GM18519 (cell line): ENCODE data around the gene GOPC.

Experiments used
- ATAC-seq: cut with Tn5 transposase; IDR thresholded peaks from one replicate; pipeline ENCODE4 v1.9.1; 2021; ENCODE audit warnings: mild to moderate bottlenecking, moderate library complexity; ENCODE audit not compliant: unreplicated experiment, low FRiP score

Gene GOPC

DNA sequence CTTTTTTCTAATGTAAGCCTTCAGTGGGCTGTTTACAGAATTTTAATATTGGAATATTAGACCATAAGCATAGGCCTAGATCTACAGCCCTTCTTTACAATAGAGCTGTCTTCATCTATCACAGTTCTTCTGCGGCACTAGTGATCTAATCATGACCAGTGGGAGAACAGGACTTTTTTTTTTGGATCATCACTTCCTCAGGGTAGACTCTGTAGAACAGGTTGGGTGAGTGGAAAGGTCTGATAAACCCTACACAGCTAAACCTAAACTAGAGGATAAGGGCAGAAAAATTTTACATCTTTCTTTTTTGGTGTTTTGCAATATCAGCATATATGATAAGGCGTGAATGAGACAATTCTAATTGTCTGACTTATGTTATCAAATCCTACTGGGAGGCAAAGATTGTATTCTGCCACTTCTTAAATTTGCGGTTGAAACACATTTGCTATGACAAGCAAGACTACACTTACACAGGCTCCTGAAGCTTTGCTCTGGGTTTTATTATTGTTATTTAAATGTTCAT lies 52.2 kb downstream of the GOPC start:
- no peak for ATAC-seq

DNA sequence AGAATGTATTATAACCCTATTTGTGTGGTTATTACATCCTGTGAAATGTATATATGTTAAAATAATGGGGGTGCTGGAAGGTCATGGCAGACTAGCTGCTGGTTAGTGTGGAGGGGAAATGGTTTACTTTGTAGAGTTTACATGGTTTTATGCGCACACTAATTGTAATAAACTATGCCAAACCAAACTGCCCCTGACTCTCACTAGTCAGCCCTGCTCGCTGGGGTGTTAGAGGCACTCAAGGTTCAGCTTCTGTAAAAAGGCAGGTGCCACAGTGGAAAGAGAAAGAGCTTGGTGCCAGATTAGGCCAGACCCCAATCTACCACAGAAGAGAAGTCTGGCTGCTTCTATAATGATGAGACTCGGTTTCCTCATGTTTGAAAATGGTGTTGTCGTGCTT lies 52.7 kb downstream of the GOPC start:
- no peak for ATAC-seq

DNA sequence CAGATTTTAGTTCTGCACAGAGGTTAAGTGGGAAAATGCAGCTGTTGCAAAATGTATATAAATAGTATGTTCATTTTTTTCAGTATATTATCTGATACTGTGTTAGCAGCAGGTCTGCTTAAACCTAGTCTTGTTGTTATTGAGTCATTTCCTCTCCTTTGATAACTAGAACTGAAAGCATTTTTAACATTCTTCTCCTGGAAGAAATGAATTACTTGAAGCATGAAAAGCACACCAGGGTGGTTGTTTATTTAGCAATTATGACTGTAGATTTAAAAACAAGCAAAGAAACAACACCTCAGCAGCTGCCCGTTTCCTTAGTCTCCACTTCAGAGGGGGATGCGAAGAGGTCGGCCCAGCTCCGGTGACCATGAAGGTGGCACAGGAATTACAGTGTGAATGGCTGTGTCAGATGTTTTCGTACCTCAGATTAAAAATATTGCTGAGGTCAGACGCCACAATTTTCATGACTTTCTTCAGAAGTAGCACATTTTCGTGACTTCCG lies 53.5 kb downstream of the GOPC start:
- ATAC-seq = no peak

DNA sequence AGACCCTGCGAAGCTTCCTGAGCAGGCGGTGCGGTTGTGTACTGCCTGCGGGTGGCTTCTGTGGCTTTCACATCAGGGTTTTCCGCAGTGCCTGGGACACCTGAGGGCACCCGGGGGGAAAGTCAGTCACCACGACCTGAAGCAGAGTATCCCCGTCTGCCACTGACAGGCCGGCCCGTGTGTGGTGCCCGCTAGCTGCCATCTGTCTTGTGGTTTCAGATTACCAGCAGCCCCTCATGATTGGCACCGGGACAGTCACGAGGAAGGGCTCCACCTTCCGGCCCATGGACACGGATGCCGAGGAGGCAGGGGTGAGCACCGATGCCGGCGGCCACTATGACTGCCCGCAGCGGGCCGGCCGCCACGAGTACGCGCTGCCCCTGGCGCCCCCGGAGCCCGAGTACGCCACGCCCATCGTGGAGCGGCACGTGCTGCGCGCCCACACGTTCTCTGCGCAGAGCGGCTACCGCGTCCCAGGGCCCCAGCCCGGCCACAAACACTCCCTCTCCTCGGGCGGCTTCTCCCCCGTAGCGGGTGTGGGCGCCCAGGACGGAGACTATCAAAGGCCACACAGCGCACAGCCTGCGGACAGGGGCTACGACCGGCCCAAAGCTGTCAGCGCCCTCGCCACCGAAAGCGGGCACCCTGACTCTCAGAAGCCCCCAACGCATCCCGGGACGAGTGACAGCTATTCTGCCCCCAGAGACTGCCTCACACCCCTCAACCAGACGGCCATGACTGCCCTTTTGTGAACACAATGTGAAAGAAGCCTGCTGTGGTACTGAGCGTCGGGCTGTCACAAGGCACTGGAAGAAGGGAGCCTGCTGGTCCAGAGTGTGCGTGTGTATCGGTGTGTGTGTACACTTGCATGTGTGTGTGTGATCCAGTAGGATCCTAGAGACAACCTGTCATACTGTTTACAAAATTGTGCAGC lies 54.4 kb downstream of the GOPC start:
- ATAC-seq = peak; percentile 36

DNA sequence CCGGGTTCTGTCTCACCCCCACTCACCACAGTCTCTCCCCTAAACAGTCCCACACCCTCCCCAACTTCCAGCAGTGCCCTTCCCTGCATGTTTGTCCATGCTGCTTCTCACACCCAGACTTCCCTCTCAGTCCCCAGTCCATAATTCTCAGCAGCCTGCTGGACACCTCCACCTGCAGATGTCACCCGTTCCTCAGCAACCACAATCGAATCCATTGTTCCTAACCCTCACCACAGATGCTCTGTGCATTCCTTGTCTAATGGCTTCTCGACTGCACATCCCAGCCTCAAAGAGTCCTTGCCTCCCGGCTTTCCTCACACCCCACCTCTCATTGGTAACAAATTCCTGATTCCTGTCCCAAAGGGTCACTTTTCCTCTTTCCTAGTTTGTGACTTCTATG lies 55.6 kb downstream of the GOPC start:
- ATAC-seq = no peak

DNA sequence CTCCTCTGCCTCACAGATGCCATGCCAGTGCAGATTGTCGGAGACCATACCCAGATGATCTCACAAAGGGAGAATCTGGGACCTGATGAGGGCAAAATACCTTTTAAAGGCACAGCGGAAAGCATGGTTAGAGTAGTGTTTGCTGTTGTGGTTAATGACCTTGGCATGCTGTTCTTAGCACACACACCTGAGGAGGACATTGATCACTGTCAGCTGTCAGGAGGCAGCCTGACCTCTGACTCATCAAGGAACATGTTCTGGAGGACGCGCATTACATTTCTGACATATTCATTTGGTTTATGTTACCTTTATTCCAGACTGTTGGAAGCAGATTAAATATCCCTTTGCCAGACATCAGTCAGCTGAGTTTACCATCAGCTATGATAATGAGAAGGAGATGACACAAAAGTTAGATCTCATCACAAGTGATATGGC lies 57.1 kb downstream of the GOPC start:
- ATAC-seq = no peak

DNA sequence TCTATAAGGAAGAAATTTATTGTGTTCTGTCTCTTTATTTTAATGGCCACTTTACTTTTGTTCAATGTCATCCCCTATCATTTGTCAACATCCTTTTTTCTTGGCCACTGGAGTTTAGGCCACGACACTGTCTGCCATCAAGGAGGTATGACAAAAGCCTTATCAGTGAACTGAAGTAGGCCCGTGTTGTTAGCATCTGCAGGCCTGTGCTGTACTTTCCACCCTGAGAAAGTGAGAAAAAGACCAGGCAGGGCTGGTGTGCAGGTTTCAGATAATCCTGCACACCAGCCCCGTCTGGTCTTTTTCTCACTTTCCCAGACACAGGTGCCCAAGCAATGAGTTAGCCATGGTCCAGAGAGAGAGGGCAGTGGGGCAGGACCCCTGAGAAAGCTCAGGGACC lies 57.6 kb downstream of the GOPC start:
- no peak for ATAC-seq

DNA sequence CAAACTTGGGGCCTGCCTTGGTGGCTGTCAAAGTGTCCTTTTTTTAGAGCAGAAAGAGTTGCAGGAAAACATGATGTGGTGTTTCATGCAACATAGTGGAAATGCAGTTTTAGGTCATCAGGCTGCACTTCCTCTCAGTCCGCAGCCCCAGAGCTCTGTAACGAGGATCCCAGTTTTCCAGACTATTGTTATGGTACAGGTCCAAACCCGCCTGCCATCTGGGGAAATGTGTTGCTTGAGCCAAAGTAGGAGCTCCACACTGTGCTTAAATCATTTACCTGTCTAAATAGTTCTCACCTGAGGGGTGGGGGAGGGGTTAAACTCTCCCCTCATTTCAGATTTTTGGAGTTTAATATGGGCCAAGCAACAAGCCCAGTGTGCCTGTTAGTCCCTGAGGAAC lies 59.8 kb downstream of the GOPC start:
- no peak for ATAC-seq

DNA sequence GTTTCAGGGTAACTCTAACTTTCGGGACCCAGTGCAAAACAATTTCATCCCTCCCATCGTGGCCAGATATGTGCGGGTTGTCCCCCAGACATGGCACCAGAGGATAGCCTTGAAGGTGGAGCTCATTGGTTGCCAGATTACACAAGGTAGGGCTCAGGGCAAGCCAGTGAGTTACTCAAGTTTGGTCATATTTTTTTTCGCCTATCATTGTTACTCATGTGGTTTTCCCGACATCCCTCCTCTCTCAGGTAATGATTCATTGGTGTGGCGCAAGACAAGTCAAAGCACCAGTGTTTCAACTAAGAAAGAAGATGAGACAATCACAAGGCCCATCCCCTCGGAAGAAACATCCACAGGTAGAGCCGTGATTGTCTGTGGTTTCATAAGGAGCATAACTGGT lies 61.6 kb downstream of the GOPC start:
- ATAC-seq = no peak

DNA sequence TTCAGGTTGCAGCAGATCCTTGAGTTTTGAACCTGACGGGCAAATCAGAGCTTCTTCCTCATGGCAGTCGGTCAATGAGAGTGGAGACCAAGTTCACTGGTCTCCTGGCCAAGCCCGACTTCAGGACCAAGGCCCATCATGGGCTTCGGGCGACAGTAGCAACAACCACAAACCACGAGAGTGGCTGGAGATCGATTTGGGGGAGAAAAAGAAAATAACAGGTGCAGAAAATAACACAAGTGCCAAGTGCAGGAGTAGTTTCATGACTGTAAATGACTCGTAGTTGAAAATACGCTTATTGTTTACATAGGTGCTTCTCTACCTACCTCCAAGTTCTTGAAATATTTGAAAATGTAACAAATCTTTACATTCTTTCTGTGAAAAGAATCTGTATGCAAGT lies 63.7 kb downstream of the GOPC start:
- no peak for ATAC-seq

DNA sequence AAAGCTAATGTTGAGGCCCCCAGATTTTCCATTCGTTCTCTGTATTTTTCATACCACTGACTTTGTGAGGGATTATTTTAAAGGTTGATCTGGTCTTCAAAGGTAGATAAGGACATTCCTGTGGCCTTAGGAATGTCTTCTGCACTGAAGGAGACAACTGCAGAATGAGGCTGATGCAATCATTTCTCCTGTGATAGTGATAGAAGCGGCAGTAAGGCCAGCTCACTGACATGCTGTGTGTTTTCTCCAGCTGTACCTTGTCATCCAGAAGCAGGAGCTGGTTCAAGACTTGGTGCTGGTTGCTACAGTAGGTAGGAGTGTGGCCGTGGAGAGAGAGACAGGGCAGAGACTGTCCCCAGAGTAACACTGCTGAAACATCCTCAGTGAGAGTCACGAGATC lies 66.0 kb downstream of the GOPC start:
- ATAC-seq = no peak

DNA sequence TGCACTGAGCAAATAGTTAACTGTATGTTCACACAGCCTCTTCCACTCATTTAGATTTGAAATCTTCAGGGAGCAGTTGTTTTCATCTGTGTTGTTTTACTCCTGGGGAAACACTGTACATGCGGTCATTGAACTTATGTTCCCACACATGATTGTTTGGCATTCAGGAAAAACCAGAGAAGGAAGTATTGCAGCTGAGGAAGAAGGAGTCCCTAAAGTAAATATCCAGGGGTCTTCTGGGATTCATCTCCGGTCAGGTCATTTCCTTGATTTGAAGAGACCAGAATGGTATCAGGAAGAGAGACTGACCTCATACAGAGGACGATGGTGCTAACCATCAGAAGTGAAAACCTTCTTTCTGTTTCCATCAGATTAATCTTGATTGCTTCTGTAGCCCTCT lies 67.3 kb downstream of the GOPC start:
- ATAC-seq = no peak

DNA sequence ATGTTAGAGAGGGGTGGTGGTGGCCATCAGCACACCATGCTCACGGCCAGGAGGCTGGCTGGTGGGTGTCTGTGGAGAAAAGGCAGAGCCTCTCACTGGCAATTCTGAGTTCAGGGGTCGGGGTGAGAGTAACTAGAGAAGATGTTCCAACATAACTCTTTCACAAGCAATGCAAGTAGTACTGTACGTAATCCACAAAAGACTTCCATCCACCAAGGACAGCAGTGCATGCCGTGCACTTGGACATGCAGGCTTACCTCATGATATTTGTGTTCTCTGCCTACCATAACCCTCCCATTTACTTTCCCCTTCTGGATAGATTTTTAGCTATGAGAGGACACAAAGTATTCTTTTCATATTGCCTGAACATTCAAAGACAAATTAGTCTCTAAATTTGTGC lies 68.5 kb downstream of the GOPC start:
- ATAC-seq = no peak

DNA sequence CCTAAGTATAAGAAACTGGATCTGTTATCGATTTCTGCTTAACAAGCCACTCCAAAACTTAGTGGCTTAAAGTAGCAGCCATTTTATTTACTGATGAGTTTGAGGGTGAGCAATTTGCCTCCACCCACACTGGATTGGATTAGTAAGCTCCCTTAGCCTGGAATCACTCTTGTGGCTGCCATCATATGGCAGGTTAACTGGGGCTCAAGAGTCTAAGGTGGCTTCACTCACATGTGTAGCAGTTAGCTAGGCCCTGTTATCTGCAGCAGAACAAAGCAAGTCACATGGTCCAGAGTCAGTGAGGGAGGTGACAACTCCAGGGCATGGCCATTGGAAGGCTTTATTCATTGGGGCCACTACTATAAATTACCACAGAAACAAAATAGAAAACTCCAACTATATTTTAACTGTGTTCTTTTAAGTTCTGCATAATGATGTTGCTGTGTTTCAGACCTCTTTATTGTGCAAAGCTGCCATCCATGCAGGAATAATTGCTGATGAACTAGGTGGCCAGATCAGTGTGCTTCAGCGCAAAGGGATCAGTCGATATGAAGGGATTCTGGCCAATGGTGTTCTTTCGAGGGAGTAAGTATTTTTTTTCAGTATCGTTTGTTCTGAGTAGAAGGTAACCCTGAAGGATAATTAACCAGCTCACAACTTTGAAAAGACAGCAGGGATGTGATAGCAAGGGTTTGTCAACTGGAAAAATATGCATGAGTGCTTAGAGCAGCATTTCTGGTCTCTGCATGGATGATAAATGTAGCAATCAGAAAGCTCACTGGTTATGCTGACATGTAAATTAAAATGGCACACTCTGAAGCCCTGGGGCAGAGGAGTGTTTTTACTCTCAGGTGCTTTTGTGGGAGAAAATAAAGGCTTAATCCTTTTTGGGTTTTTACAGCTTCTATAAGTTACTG lies 70.2 kb downstream of the GOPC start:
- no peak for ATAC-seq

DNA sequence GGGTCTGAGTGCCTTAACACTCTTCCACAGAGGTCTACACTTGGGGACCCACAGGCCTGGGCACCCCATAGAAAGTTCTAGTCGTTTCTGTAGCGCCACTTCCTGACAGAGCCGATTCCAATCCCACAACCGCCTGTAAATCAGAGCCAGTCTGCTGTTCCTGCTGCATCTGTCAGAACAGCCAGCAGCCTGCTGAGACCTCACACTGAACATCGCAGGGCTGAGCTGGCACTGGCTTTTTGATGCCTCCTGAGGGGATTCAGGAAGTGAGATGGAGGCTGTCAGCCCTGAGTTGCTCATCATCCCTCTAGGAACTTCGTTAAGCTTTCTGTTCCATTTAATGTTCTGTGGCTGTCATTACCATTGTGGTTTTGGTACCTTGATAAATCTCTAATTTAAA lies 71.0 kb downstream of the GOPC start:
- ATAC-seq = no peak

DNA sequence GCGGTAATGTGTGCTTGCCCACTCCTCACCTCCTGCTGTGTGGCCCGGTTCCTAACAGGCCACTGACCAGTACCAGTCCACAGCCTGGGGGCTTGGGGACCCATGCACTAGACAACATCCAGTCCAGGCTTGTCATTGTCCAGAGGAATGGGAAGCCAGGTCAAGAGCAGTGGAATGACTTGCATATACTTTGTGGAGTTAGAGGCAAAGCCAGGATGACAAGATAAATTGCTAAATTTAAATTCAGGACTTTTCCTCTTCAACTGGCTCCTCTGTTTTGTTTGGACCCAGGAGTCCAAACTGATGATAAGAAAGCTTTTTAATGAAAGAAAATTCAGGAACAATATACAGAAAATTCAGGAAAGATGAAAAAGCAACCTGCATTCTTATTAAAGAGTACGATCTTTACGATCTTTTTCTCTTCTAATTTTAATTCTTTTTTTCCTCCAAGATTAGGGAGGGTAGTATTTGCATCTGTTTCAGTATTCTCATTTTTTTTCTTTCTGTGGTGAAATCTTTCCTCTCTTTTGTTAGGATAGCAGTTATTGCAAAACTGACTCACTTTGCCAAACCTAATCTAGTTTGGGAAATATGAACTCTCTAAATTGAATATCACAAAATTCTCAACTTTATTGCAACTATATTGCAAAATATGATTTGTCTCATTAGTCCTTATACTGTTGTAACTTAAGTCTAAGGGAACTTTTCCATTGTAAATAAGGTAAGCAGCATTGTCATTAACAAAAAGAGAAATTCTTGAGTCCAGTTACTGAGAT lies 71.7 kb downstream of the GOPC start:
- ATAC-seq = no peak

DNA sequence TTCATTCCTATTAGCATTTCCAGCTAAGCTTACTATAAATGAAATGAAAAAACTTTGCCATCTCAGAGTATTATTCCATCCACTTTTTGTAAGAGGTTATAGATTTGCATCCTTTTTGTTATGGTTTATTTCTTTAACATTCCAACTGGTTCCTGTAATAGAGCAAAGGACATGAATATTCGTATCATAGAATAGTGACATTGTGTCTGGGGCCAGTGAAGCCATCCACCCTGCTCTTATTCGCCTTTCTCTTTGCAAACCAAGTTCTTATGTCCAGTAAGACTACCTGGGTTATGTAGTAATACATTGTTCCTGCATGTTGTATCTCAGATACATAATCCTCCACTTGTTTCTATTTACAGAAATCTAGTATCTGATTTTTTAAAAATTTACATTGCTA lies 76.7 kb downstream of the GOPC start:
- no peak for ATAC-seq

DNA sequence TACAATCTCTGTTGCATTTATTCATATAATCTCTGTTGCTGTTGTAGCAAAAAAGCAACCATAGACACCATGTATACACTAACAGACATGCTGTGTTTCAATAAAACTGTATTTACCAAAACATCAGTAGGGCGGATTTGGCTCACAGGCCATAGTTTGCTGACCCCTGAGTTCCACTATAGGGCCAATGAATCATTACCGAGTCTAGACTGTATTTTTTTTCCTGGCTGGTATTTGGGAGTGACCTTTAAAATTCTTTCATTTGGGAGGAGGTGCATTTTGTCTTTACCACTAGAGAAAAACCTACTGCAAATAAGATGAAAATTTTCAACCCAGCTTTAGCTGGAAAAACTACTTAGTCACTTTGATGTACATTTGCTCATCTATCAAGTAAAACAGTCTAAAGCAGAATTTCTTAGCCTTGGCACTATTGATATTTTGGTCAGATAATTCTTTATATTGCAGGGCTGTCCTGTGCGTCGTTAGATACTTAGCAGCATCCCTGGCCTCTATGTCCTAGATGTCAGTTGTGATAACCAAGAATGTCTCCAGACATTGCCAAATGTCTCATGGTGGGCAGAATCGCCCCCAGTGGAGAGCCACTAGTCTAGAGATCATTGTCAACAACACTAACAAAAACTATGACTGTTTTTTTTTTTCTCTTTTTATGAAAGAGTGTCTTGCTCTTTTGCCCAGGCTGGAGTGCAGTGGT lies 80.4 kb downstream of the GOPC start:
- no peak for ATAC-seq

DNA sequence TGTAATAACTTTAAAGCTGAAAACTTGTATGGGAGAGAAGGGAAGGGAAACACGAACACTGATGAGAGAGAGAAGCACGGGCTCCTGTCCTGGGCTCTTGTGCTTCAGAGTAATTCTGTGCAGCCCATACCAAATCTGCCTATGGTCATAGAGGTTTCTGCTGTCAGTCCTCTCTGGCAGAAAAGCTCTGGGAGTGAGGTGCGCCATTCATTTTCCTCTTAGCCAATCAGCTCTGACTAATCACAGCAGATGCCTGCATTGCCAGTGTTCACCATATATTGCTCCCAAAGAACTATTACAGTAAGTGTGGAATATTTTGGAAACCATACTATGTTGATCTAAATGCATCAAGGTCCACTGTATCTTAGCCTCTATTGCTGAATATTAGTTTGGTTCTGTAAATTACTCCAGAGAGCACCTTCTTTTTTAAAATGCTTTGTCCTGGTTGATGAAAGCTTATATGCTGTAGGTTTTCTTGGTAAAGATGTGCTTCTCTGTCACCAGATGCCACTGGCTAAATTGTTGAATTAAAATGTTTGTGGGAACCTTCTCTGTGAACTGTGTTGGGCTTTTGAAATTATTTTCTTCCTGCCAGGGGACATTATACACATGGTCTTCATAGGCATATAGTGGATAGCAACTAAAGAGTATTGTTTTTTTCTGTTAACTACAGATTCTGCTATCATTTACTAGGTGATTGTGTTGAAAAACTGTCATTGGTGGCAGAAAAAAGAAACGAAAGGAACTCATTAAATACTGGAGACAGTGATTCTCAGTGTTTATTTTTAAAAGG lies 81.5 kb downstream of the GOPC start:
- ATAC-seq = no peak
